PFSK-1 (cell line): ENCODE data around the gene ABCB10.

Experiments
- FOXP2 ChIP-seq: optimal IDR thresholded peaks from 2 replicates; pipeline ENCODE3; 2011; ENCODE audit warnings: borderline replicate concordance, control low read depth, inconsistent platforms; ENCODE audit not compliant: insufficient read depth; ENCODE audit errors: extremely low read length, extremely low read depth
- POLR2AphosphoS5 ChIP-seq: IDR thresholded peaks from 2 replicates; pipeline ENCODE4 v1.6.1; 2012; ENCODE audit warnings: low read depth, mild to moderate bottlenecking, control low read depth, low read length, moderate library complexity
- SIN3A ChIP-seq: IDR thresholded peaks from 2 replicates; pipeline ENCODE4 v1.6.1; 2012; ENCODE audit warnings: mild to moderate bottlenecking, low read length, moderate library complexity, borderline replicate concordance; ENCODE audit not compliant: insufficient read depth
- TAF1 ChIP-seq: IDR thresholded peaks from 2 replicates; pipeline ENCODE4 v1.6.1; 2012; ENCODE audit warnings: low read length, control low read depth, borderline replicate concordance; ENCODE audit not compliant: insufficient read depth
- TF ChIP-seq, protein P1 (sequence below), 2 experiments: IDR thresholded peaks; 2 replicates each; pipeline versions ENCODE4 v1.6.1 to v1.8.0; 2011 to 2012; ENCODE audit warnings: low read depth in 2 of 2, low read length in 2 of 2, control low read depth in 1 of 2, inconsistent platforms in 1 of 2, mild to moderate bottlenecking in 1 of 2, moderate library complexity in 1 of 2; ENCODE audit not compliant: insufficient read depth in 1 of 2

Gene ABCB10

DNA sequence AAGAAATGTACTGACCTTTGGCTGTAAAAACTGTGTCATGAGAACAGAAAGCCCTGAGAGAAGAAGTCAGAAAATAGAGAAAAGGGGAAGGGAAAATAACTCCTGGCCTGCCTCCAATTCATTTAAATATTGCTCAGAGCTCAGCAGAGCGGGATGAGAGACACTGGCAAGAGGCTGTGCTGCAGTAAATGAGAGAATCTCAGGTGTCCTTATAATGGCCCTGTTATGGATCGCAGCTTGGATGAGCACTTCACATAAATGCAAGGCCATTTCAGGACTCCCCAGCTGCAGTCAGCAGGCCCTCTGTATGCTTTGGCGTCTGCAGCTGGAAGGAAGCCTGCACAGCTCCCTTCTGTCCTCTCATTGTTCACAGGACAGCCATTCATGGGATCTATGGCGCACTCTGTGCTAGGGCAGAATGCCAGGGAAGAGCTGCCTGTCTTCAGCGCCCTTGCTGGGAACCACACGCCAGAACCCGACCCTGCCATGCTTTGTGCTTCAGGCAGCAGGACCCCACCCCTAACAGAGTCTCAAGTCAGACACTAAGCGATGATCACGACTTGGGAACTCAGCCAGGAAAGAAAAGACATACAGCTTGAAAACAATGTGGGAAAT, 20.7 kb upstream of the ABCB10 start:
- TF ChIP-seq TAF1 (peak; percentile 50; the same call in 1 of the 2 replicates), POLR2AphosphoS5 (0 out of 2 replicates have a peak, but pooled peaks have one; percentile 26), FOXP2 (peak; percentile 68), SIN3A (no peak)
- TF ChIP-seq, protein P1, sequence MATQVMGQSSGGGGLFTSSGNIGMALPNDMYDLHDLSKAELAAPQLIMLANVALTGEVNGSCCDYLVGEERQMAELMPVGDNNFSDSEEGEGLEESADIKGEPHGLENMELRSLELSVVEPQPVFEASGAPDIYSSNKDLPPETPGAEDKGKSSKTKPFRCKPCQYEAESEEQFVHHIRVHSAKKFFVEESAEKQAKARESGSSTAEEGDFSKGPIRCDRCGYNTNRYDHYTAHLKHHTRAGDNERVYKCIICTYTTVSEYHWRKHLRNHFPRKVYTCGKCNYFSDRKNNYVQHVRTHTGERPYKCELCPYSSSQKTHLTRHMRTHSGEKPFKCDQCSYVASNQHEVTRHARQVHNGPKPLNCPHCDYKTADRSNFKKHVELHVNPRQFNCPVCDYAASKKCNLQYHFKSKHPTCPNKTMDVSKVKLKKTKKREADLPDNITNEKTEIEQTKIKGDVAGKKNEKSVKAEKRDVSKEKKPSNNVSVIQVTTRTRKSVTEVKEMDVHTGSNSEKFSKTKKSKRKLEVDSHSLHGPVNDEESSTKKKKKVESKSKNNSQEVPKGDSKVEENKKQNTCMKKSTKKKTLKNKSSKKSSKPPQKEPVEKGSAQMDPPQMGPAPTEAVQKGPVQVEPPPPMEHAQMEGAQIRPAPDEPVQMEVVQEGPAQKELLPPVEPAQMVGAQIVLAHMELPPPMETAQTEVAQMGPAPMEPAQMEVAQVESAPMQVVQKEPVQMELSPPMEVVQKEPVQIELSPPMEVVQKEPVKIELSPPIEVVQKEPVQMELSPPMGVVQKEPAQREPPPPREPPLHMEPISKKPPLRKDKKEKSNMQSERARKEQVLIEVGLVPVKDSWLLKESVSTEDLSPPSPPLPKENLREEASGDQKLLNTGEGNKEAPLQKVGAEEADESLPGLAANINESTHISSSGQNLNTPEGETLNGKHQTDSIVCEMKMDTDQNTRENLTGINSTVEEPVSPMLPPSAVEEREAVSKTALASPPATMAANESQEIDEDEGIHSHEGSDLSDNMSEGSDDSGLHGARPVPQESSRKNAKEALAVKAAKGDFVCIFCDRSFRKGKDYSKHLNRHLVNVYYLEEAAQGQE (IDR thresholded peaks at IDR 0.05; ENCODE audit: insufficient read depth in 1 of 2, low read depth in 2 of 2, low read length in 2 of 2), result no peak

DNA sequence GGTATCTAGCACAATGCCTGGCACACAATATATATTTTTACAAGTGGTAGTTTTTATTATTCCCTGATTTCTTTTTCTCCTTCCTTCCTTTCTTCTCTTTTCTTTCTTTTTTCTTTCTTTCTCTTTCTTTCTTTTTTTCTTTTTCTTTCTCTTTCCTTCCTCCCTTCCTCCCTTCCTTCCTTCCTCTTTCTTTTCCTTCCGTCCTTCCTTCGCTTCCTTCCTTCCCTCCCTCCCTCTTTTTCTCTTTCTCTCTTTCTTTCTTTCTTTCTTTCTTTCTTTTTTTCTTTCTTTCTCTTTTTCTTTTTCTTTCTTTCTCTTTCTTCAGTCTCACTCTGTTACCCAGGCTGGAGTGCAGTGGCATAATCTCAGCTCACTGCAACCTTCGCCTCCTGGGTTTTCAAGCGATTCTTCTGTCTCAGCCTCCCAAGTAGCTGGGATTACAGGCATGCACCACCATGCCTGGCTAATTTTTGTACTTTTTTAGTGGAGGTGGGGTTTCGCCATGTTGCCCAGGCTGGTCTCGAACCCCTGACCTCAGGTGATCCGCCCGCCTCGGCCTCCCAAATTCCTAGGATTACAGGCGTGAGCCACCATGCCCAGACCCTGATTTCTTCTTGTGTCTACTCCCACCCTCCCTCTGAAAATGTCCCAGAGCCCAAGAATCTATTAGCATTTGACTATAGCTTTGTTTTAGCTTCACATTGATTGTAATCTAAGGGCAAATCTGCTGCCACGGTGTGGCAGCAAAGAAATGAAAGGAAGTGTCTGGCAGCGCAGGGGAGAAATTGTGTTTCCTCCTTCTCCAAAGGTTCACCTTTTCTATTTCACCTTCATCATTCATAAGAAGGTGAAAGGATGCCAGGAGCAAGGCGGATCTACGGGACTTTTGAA, 19.9 kb upstream of the ABCB10 start:
- TF ChIP-seq SIN3A (no peak), POLR2AphosphoS5 (no peak), FOXP2 (no peak), TAF1 (no peak)
- TF ChIP-seq, protein P1 (IDR thresholded peaks at IDR 0.05; ENCODE audit: insufficient read depth in 1 of 2, low read depth in 2 of 2, low read length in 2 of 2), result no peak

DNA sequence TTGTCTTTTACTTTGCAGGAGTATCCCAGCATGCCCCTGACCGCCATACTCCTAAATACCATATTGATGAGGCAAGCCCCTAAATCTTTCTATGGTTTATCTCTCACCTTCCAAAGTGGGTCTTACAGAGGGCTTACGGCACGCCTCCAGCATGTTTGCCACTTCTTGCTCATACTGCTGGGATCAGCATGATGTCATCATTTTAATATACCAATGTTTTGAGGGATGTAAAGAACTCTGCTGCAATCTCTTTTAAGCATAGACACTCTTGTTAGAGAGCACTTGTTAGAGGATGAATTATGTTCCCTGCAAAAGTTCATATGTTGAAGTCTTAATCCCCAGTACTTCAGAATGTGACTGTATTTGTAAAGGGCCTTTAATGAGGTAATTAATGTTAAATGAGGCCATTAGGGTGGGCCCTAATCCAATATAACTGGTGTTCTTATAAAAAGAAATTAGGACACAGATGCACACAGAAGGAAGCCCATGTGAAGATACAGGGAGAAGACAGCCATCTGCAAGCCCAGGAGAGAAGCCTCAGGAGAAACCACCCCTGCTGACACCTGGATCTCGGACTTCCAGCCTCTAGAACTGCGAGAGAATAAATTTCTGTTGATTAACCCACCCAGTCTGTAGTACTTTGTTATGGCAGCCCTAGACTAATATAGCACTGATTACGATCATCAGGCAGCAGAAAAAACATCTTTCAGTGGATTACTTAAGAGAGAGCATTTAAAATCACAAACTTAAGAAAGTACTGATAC, 16.4 kb upstream of the ABCB10 start:
- TF ChIP-seq, protein P1 (IDR thresholded peaks at IDR 0.05; ENCODE audit: insufficient read depth in 1 of 2, low read depth in 2 of 2, low read length in 2 of 2), result no peak
- TF ChIP-seq POLR2AphosphoS5, result no peak
- no peak for TF ChIP-seq SIN3A
- no peak for TF ChIP-seq TAF1
- no peak for TF ChIP-seq FOXP2

DNA sequence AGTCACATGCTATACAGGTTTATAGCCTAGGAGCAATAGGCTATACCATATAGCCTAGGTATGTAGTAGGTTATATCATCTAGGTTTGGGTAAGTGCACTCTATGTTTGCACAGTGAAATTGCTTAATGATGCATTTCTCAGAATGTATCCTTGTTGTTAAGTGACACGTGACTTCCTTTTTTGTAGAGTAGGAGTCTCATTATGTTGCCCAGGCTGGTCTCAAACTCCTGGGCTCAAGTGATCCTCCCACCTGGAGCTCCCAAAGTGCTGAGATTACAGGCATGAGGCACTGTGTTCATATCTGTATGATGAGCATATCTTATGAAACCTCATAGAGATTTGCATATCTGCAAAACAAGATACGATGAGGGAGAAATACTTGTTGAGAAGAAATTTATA, 13.8 kb upstream of the ABCB10 start:
- no peak for TF ChIP-seq FOXP2
- TF ChIP-seq, protein P1 (IDR thresholded peaks at IDR 0.05; ENCODE audit: insufficient read depth in 1 of 2, low read depth in 2 of 2, low read length in 2 of 2), result no peak
- TF ChIP-seq SIN3A, result no peak
- TF ChIP-seq TAF1, result no peak
- TF ChIP-seq POLR2AphosphoS5, result no peak
